Activated CD8-positive, alpha-beta memory T cell treated with anti-CD3 and anti-CD28 coated beads for 4 hours (primary cell): ENCODE data around the gene IRF2.

Experiments used
- DNase-seq, 2 donors: peaks; one replicate each; pipeline ENCODE4 v3.0.0-alpha.2; 2020; ENCODE audit warnings: low read depth in 2 of 2

The IRF2 gene

DNA sequence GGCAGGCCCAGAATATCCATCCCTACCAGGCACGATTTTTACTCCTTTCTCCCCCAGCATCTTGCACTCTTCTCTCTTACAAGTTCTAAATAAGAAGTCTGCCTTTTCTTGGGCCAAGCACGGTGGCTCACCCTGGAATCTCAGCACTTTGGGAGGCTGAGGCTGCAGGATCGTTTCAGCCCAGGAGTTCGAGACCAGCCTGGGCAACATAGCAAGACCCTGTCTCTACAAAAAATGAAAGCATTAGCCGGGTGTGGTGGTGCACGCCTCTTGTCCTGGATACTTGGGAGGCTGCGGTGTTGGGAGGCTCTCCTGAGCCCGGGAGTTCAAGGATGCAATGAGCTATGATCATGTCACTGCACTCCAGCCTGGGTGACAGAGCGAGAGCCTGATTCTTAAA is 64.8 kb downstream of the IRF2 start:
- DNase-seq: no peak

DNA sequence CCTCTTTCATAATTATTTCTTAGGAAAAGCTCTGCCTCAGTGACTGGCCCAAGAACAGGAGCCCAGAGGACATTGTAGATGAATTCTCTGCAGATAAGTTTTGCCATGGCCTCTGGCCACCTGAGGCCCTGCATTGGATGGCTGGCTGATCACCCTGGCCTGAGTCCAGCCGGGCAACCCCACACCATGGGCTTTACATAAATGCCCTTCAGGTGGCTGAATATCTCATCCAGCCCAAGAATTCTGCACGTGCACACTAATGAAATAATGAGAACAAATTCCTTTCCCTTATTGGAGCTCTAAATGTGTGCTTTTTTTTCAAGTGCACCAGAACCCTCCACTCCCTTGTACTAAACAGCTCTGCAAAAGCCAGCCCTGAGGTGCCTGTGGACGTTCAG is 65.7 kb downstream of the IRF2 start:
- DNase-seq: no peak

GRCh38 chr4:184408021-184408683 is 66.2 kb downstream of the IRF2 start:
- no peak for DNase-seq

DNA sequence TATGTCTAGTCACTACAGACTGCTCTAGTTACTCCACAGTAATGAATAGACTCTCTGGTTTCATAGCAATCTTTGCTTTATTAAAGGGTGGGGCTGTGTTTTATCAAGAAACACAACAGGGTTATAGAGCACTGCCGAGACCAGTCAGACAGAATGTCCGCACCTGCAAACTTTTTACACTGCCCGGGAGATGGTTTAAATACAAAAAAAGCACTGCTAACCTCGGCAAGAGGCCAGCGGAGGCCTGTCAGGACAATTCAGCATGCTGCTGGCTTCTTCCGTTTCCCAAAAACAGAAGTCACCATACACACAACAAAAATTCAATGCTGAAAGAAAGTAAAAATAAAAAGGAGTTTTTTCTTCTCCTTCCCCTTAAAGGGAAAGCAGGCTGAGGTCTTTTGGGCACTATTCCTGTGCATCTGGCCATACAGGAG is 67.4 kb downstream of the IRF2 start:
- no peak for DNase-seq

DNA sequence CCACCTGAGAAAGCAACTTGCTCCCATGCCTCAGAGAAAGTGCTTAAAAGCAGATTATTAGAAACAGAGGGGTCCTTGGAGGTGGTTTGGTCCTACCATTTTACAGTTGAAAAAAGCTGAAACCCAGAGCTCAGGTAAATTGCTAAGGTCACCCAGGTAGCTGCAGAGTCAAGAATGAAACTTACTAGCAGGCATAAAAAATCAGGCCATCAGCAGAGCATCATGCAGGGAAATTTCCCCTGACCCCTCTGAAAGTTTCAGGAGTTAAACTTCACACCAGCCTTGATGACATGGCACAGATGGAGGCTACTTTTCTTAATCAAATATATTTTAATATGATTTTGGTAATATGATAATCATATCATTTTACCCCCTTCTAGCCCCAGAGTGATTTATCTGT is 70.3 kb downstream of the IRF2 start:
- DNase-seq: no peak

DNA sequence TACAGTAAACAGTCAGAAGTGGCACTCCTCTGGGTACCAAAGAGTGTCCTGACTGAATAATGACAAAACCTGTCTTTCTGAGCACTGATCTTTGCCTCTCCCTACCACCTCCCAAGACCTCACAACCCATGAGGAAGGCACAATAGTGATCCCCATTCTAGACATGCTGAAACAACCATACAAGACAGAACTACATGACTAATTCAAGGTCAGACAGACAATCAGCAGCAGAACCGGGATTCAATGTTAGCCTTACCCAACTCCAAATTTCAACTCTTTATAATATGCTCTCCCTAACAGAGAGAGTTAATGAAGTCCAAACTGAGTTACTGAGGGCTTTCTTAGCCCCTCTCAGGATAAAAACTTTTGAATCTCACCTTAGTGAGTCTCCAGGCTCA is 71.0 kb downstream of the IRF2 start:
- DNase-seq: no peak

- DNase-seq: no peak
Observed at GRCh38 chr4:184402740-184403383, 71.5 kb downstream of the IRF2 start.

DNA sequence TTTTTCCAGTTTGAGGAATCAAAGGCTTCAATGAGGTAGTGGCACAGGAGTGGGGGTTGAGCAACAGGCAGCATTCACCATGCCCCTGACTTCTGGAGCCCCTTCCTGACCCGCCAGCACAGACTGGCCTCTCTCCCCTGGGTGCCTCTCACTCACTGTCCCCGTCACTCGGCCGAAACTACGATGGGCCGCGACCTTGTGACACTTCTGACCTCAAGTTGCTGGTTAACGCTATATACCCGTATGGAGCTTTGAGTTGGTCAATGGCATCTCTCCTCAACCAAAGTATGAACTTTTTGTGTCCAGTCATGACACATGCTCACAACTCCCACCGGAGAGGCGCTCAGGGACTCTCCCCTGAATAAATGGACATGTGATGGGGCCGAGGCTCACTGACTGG is 72.1 kb downstream of the IRF2 start:
- DNase-seq: no peak

DNA sequence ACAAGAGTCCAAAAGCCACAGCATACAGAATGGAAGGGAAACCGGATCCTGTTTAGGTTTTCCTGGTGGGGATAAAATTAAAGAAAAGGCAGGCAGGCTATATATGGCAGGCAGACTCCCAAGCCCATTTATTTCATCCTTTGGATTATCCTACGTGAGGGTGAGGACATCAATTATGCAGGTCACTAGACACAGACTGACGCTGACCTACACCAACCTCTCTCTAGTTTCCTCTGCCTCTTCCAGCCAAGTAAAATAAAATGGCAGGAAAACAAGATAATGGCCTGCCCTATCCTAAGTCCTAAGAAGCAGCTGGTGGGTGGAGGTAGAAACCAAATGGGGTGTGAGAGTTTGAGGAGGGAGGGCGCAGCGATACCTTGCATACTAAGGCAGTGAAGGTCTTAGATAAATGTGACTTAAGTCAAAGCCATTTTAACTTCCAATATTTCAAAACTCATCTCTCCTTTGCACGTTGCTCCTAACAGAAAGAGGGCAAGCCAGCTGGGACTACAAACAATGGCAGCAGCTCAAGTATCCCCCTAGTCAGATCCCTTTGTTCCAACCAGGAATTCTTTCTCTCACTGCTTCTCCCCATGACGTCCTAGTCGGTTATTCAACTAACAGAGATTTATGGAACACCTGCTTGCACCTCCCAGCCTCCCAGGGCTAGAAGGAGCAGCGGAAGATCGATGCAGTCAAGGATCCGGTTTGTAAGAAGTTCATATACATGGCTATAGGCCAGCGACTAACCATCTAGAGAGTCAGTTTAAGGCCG is 72.8 kb downstream of the IRF2 start:
- no peak for DNase-seq

GRCh38 chr4:184400891-184401290 is 73.5 kb downstream of the IRF2 start:
- no peak for DNase-seq

DNA sequence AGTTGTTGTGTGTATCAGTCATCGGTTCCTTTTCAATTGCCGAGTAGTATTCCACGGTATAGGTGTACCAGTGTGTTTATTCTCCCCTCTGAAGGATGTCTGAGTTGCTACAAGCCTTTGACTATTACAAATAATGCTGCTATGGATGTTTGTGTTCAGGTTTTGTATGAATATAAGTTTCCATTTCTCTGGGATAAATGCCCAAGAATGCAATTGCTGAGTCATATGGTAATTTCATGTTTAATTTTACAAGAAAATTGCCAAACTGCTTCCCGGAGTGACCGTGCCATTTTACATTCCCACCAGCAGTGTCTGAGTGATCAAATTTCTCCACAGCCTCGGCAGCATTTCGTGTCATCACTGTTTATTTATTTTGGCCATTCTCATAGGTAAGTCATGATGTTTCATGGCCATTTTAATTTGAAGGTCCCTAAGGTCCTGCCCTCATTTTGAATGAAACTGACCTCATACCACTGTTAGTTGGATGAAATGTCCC is 73.9 kb downstream of the IRF2 start:
- DNase-seq: no peak

GRCh38 chr4:184399512-184399908 is 74.8 kb downstream of the IRF2 start:
- no peak for DNase-seq

DNA sequence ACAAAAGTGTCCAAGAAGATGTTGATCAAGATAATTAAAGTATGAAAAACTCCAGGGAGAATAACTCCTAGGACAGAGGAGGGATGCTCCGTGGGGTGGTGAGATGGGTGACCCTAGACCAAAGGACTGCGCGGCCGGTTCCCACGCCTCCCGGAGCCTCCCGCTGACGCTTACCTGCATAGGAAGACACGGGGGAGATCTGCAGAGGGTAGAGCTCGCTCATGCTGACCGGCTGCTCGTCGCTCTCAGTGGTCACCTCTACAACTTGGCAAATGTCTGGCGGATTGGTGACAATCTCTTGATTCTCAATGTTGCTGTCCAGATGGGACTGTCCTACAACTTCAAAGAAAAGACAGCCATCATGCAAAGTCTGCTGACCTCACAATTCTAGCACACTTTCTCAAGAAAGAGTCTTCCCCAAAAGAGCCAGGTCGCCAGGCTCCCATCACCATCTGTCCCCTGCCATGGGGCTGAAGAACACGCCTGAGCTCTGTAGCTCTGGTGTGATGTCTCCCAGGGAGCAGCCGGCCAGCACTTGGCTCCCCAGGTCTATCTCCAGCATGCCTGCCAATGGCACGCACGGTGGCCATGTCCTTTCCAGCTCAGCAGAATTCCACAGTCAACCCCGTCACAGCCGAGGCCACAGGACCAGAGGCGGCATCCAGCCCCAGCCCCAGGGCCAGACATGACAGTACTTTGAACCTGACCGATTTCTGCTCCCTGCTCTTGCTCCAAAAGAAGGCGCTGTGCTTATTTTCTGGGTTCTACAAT is 75.4 kb downstream of the IRF2 start:
- DNase-seq: no peak

DNA sequence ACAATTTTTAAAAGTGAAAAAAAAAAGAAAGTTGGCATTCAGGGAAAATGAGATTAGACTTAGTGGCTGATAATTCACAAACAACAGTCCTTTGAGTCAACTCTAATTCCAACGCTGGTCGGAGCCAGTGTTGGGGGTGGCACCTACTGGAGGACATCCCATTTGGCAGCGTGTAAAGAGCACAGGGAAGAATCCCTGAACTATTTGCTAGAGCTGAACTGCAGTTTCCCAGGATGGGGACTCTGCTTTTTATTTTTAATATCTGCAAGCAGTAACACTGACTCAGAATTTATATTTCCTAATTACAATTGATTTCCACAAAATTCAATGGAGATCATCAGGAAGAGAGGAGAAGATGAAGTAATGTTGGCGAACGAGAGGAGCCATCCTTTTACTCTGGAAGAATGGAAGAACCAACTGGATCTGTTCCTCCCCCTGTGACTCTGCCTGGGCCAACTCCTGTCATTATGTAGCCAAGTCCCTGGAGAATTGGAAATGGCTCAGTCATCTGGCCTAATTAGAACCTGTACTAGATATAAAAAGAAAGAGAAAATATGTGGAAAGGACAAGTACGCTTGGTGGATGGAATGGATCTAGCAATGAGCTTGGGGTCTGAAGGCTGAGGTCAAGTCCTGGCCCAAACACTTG is 76.7 kb downstream of the IRF2 start:
- no peak for DNase-seq

DNA sequence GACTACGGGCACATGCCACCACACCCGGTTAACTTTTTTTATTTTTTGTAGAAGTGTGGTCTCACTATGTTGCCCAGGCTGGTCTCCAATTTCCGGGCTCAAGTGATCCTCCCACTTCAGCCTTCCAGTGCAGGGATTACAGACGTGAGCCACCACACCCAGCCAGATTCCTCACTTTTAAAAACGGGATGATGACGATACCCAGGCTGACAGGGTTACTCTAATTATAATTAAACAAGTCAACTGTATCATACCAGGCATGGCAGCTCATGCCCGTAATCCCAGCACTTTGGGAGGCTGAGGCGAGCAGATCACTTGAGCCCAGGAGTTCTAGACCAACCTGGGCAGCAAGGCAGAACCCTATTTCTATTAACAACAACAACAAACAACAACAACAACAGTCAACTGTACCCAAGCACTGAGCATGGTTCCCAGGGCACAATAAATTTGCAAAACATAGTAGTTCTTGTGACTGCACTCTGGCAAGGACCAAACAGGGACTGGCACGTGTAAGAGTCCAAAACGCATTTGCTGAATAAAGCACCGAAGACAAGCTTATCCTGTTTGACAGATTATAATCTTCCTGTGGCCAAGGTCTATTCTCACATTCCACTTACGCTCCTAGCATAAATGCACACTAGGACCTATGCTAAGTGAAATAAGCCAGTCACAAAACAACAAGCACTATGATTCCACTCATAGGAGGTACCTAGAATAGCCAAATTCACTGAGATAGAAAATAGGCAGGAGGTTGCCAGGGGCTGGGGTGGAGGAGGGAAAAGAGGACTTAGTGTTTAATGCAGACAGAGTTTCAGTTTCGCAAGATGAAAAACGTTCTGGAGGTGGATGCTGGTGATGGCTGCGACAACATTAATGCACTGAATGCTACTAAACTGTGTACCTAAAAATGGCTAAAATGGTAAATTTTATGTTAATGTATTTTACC is 77.5 kb downstream of the IRF2 start:
- DNase-seq: no peak

DNA sequence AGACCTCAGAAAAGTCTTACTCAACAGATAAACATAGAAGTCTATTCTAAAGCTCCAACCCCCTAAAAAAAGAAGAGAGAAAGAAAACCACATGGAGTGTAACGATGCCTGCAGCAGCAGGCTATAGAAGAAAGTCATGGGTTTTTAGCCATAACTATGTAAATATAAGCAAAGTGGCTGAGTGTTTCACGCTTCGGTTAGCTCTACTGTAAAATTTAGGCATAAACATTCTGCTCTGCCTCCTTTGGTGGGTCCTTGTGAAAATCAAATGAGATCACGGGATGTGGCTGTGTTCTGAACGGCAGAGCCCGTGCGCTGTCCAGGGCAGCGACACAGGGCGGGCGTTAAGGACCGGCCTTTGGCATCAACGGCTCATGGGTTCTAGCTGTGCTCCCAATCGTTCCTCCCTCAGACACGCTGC is 78.4 kb downstream of the IRF2 start:
- no peak for DNase-seq

- no peak for DNase-seq
Observed at GRCh38 chr4:184395451-184395917, 78.9 kb downstream of the IRF2 start.

DNA sequence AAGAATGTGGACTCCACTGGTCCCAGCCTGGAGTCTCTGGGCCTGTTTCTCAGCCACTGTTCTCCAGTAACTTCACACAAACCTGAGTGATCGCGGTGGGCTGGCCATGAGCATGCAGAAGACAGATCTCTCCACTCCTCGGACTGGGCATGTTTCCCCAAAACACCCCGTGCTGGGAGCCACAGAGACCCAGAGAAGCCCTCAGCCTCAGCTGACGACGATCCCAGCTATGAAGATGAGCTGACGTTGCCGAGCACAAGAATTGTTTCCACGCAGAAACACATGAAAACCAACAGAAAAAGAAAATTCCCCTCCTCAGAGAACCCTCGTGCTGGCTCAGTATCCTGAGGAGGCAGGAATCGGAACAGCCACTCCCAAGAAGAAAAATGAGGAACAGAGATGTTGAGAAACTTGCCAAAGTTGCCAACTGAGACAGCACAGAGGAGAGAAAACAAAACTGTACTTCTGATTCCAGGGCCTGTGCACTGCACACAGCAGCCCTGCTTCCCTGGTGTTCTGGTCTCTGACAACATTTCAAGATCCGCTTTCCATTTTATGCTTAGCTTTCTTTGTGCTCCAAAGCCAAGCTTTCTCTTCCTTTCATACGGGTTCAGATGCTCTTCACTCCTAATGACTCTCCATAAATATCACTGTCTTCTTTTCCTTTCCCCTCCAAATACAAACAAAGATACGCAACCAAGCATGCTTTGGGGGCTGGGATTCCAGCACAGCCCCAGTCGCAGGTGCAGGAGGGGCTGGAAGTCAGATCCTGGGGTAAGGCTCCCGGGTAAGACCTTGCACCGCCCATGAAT is 81.4 kb downstream of the IRF2 start:
- DNase-seq: no peak

DNA sequence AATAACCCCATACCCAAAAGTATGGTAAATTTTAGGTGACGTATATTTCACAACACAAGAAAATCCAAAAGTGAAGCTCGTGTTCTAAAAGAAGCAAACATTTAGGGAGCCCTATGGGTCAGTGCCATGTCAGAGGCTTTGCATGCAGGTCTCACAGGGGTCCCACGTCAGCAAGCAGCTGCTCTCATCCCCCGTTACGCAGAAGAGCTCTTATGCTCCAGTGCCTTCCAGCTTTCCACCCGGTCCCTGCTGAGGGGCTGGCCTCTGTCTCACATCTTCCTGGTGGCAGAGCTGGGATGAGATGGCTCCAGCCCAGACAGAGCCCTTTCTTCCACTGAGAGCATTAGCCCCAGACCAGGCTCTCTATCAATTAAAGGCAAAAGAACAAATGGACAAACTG is 82.0 kb downstream of the IRF2 start:
- no peak for DNase-seq
